Activated CD8-positive, alpha-beta memory T cell treated with anti-CD3 and anti-CD28 coated beads for 48 hours (primary cell): ENCODE measurements around the gene ANXA6.
"Not testable (repeated sequence)": the region's sequence is repeated elsewhere in the genome, so short reads cannot be mapped to it uniquely, and the experiment has no call there.

Source experiments
- DNase-seq, 3 experiments: peaks; one replicate each; pipeline ENCODE4 v3.0.0-alpha.2; 2020; ENCODE audit warnings: low read depth in 2 of 3, low spot score in 2 of 3

Gene ANXA6

GRCh38 chr5:151181818-151182523 is 24.4 kb upstream of the ANXA6 start:
- no peak for DNase-seq

- DNase-seq, result no peak
Observed at GRCh38 chr5:151180291-151180690, 22.7 kb upstream of the ANXA6 start.

GRCh38 chr5:151179489-151179840 is 21.9 kb upstream of the ANXA6 start:
- no peak for DNase-seq

- DNase-seq, result no peak
Observed at GRCh38 chr5:151178777-151179488, 21.4 kb upstream of the ANXA6 start.

DNA sequence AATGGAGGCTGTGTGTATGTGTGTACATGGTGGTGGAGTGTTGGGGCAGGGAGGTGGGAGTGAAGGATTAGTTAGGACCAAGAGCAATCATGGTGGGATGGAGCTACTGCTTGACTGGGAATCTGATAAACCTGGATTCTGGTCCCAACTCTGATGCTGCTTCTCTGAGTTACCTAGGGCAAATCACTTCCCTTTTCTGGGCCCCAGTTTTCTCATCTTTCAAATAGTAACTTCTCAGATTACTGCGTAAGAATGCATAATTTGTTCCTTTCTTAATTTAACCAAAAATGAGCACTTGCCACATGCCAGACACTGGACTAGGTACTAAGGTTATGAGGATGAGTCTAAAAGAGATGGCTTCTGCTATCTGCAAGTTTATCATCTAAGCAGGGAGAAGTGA is 20.8 kb upstream of the ANXA6 start:
- no peak for DNase-seq

DNA sequence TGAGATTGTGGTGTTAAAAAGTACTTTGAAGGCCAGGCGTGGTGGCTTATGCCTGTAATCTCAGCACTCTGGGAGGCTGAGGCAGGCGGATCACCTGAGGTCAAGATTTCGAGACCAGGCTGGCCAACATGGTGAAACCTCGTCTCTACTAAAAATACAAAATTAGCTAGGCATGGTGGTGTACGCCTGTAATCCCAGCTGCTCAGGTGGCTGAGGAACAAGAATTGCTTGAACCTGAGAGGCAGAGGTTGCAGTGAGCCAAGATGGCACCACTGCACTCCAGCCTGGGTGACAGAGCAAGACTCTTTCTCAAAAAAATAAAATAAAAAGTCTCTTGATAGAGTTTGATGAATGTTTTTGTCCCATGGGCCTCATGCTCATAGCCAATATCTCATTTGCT is 18.7 kb upstream of the ANXA6 start:
- DNase-seq, result not testable (repeated sequence)

- DNase-seq, result no peak
Observed at GRCh38 chr5:151174612-151175101, 17.1 kb upstream of the ANXA6 start.

DNA sequence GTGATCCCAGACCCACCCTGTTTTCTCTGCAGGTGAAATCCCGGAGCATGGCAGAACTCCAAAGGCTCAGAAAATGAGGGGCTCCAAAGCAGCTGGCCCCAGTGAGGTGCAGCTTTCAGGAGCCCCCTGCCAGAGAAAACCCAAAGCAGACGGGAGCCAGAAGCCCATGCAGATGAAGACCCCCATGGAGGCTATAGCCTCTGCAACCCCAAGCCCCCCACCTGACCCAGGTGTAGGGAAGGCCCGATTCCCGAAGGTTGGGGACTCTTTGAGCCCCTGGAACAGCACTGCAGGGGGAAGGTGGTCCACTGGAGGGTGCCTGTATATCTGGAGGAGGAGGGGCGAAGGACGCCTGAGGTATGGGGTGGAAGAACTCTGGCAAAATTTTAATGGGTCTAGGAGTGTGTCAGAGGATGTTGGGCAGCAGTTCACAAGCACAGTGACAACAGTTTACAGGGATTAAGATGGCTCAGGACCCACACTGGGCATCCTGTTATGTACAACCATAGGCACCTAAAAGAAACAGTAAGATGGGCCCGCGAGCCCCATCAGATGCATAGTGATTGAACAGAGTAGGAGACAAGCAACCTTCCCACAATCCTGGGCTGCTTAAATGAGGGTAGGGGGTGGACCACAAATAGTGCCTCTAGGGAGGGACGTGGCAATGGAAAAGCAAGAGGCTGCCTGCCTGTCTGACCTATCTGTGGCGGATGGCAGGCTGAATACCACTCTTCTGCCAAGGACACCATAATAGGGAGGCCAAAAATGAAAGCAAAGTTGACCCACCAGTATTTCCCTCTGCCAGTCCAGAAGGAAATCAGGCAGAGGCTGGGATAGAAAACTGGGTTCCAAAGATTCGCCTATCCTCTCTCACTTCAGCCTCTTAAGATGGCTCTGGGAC is 16.4 kb upstream of the ANXA6 start:
- DNase-seq, result no peak

- DNase-seq, result no peak
Observed at GRCh38 chr5:151171529-151171928, 13.9 kb upstream of the ANXA6 start.

DNA sequence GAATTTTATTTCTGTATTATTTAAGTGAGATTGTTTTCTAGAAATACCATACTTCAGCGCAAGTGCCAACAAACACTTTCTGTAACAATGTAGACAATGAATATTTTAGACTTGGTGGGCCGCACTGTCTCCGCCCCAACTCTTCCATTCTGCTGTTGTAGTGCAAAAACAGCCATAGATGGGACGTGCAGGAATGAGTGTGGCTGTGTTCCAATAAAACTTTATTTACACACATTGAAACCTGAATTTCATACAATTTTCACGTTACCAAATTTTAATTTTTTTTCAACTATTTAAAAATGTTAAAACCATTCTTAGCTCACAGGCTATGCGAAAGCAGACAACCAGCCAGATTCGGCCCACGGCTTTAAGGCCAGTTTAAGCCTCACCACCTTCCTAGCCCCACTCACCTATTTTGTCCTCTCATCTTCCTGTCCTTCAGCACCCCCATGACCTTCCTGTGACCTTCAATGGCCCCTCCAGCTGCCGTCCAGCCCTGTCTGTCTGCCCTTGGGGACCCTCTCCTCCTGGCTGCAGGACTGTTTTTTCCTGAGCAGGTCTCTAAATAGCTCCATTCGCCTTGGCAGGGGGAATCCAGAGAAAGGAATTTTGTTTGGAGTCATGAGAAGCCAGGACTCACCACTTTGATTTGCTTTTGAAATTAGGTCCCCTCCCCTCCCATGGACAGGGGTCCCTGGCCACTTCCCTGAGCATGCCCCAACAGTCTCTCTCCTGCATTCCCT is 11.2 kb upstream of the ANXA6 start:
- no peak for DNase-seq

DNA sequence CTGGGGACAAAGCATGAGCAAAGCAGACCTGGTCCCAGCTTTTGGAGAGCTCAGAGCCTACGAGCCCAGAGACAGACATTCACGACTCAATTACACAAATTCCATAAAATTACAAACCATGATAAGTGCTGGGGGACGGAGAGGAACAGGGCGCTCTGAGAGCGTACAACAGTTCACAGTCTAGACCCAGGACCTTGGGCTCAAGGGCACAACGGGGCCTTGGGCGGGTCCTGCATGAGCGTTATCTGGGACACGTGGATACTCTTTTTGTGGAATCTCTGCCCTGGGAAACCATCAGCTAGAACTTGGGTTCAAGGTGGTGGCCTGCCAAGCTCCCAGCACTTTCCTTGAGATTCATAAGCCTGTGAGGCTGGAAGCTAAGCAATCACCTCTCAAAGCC is 9.4 kb upstream of the ANXA6 start:
- no peak for DNase-seq

DNA sequence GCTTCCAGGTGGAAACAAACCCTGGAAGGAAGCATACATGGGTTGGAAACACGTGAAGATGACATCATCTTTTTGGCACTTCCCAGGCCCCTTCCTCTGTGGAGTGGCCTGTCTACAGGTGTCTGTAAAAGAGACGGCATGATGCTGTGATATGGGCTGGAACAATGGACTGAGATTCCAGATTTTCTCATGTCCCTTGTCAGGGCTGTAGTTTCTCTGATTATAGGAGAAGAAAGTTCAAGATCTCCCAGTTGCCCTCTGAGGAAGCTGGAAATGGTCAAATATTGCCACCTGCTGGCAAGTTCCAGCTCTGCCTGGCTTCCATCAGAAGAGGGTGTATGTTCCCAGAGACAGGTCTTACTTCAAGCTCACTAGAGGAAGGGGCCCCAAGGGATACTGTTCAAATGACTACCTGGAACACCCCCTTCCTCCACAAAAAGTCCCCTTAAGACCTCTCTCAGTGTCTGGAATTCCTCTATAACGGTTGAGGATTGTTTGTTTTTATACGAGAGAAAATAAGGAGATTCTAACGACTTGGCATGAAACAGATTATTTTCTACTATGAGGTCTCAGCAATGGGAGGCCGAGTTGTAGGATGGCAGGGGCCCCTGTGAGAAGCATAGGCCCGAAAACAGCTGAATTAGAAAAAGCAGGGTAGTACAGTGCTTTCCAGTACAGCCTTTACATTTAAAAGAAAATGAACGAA is 7.3 kb upstream of the ANXA6 start:
- peak in 1 of 3 experiments; percentile 57 for DNase-seq

DNA sequence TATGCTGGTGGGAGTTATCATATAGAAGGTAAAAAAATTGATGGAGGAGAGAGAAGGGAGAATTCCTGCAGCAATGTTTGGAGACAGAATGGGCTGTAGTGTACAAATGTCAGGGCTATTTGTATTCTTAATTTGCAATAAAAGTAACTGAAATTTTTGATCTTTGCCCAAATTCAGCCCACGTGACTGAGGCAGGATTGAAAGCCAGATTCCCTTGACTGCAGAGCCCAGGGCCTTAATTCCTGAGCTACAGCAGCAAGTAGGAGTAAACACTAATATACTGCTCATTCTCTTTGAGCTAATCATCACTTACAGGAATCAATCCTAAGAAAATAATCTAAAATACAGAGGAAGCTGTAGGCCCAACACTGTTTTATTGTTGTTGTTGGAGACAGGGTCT is 5.2 kb upstream of the ANXA6 start:
- DNase-seq, result no peak

- no peak for DNase-seq
Observed at GRCh38 chr5:151159649-151160373, 2.2 kb upstream of the ANXA6 start.

- DNase-seq, result no peak
Observed at GRCh38 chr5:151158287-151158661, 695 bp upstream of the ANXA6 start.

DNA sequence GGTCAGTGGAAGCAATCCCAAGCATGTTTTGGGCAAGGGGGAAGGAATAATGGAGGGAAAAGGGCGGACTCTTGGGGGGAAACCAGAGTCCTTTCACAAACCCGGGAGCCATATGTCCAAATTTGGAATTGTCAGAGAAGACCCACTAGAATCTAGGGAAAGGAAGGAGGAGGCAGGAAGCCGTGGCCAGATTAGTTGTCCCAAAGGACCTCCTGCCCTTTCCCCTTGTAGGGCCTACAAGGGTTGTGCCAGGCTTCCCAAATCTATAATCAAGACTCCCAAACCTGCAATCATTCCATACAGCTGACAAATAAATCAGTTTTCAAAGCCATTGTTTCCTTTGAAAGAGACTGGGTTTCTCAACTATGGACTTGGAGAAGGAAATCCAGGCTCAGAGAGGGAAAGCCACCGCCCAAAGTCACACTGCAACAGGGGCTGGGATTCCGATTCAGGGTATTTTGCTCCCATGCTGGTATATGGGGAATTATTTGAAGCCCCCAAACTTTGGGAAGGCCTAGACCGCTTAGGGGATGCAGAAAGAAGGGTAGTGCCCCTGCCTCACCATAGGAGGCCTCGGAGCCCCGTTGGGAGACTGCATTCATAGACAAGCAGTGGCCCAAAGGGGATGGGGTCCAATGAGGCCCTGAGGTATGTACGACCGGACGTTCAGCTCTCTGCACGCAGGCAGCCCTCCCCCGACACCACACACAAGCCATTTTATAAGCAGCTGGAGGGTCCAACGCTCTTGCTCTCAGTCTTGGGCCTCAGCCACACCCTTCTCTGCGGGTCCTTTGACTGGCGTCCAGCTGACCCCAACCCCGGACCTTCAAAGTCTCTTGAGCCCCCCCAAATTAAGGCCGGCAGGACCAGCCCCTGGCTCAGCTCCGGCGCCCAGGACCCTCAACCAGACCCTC is 815 bp downstream of the ANXA6 start:
- DNase-seq, result no peak

DNA sequence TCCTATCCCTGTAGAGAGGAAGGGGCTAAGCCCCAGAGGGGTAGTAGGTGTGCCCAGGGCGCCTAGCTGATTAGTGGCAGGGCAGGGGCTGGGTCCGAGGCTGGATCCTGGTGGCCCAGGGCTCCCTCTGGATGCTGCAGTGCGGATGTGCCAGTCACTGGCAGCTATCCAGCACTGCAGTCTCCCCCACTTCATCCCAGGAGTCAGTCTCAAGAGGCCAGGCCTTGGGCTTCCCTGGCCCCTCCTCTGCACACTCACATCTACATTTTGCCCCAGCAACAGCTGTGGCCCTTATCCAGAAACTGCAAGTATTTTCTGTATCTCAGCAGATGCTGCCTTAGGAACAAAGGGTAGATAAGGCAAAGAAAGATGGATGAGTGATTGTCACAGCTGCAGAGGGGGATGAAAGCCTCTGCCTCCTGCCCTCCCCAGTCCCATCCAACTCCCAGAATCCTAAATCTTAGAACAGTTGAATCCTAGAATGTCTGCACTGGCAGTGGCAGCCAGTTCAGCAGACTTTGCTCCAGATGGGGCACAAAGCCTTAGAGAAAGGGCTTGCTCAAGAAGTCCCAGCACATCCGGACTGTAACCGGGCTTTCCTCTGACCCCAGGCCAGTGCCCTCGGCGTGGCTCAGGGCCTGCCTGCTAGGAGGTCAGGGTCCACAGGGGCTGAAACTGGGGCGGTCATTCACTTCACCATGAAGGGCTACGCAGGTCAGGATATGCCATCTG is 1.6 kb downstream of the ANXA6 start:
- DNase-seq, result no peak
